ENCODE results near the gene TMEM87A.

The TMEM87A gene

GRCh38 chr15:42165106-42165505 is 108.1 kb downstream of the TMEM87A start:
- TF ChIP-seq CTCF (IDR thresholded peaks at IDR 0.05; ENCODE audit: insufficient read depth, low read length, poor library complexity, severe bottlenecking), result no peak
- TF ChIP-seq EZH2phosphoT487 (conservative IDR thresholded peaks at IDR 0.05; ENCODE audit: low read length), result no peak
- Histone ChIP-seq H3K9ac (ENCODE audit: low read length) (no peak overlapping the region), H3K36me3 (ENCODE audit: low read length) (peaks cover 13% of the 10 kb centered on the region; the same call in 1 of the 2 replicates), H3K4me3 (ENCODE audit: insufficient read depth, low read length, poor library complexity, severe bottlenecking) (no peak overlapping the region), H3K27me3 (ENCODE audit: low read length) (no peaks in the 10 kb centered on the region), H3K4me2 (ENCODE audit: low read depth, low read length, poor library complexity, severe bottlenecking) (no peak overlapping the region), H3K79me2 (ENCODE audit: insufficient read depth, low read length) (no peaks in the 10 kb centered on the region), H2AFZ (ENCODE audit: low read depth, low read length, severe bottlenecking) (no peak overlapping the region), H3K9me3 (ENCODE audit: insufficient read depth, low read length) (no peaks in the 10 kb centered on the region), H3K27ac (ENCODE audit: low read depth, low read length) (no peak overlapping the region), H4K20me1 (ENCODE audit: low read depth, low read length) (no peaks in the 10 kb centered on the region), H3K9me2 (replicated peaks; ENCODE audit: insufficient read depth, low read length) (no peaks in the 10 kb centered on the region), H3F3A (ENCODE audit: insufficient read depth) (no peaks in the 10 kb centered on the region)

- Histone ChIP-seq H3F3A (ENCODE audit: insufficient read depth) (no peaks in the 10 kb centered on the region), H3K4me3 (ENCODE audit: insufficient read depth, low read length, poor library complexity, severe bottlenecking) (no peak overlapping the region), H3K9me2 (replicated peaks; ENCODE audit: insufficient read depth, low read length) (no peaks in the 10 kb centered on the region), H3K9me3 (ENCODE audit: insufficient read depth, low read length) (no peaks in the 10 kb centered on the region), H3K4me2 (ENCODE audit: low read depth, low read length, poor library complexity, severe bottlenecking) (no peak overlapping the region), H3K36me3 (ENCODE audit: low read length) (peaks cover 9% of the 10 kb centered on the region; the same call in 1 of the 2 replicates), H3K9ac (ENCODE audit: low read length) (no peak overlapping the region), H3K79me2 (ENCODE audit: insufficient read depth, low read length) (no peaks in the 10 kb centered on the region), H2AFZ (ENCODE audit: low read depth, low read length, severe bottlenecking) (no peak overlapping the region), H3K27me3 (ENCODE audit: low read length) (no peaks in the 10 kb centered on the region), H4K20me1 (ENCODE audit: low read depth, low read length) (no peaks in the 10 kb centered on the region), H3K27ac (ENCODE audit: low read depth, low read length) (no peak overlapping the region)
- TF ChIP-seq EZH2phosphoT487 (conservative IDR thresholded peaks at IDR 0.05; ENCODE audit: low read length), result no peak
- TF ChIP-seq CTCF (IDR thresholded peaks at IDR 0.05; ENCODE audit: insufficient read depth, low read length, poor library complexity, severe bottlenecking), result no peak
Observed at GRCh38 chr15:42163947-42164550, 109.2 kb downstream of the TMEM87A start.

GRCh38 chr15:42163291-42163690 is 109.9 kb downstream of the TMEM87A start:
- Histone ChIP-seq H3K27me3 (ENCODE audit: low read length) (no peaks in the 10 kb centered on the region), H3F3A (ENCODE audit: insufficient read depth) (no peaks in the 10 kb centered on the region), H3K9me3 (ENCODE audit: insufficient read depth, low read length) (no peaks in the 10 kb centered on the region), H2AFZ (ENCODE audit: low read depth, low read length, severe bottlenecking) (no peak overlapping the region), H3K9me2 (replicated peaks; ENCODE audit: insufficient read depth, low read length) (no peaks in the 10 kb centered on the region), H3K79me2 (ENCODE audit: insufficient read depth, low read length) (no peaks in the 10 kb centered on the region), H3K9ac (ENCODE audit: low read length) (no peak overlapping the region), H3K4me3 (ENCODE audit: insufficient read depth, low read length, poor library complexity, severe bottlenecking) (no peak overlapping the region), H3K27ac (ENCODE audit: low read depth, low read length) (no peak overlapping the region), H4K20me1 (ENCODE audit: low read depth, low read length) (no peaks in the 10 kb centered on the region), H3K4me2 (ENCODE audit: low read depth, low read length, poor library complexity, severe bottlenecking) (no peak overlapping the region), H3K36me3 (ENCODE audit: low read length) (peaks cover 5% of the 10 kb centered on the region; the same call in 1 of the 2 replicates)
- no peak for TF ChIP-seq CTCF (IDR thresholded peaks at IDR 0.05; ENCODE audit: insufficient read depth, low read length, poor library complexity, severe bottlenecking)
- no peak for TF ChIP-seq EZH2phosphoT487 (conservative IDR thresholded peaks at IDR 0.05; ENCODE audit: low read length)
